HFFc6 (cell line): ENCODE results near the gene PLA2G3. TPM values are rescaled to one million over a fixed set of nuclear protein-coding genes. Genes with fewer than 3 reads are reported as not detected.
"Not testable (repeated sequence)": the region's sequence is repeated elsewhere in the genome, so short reads cannot be mapped to it uniquely, and the experiment has no call there.

ENCODE experiments used
- DNase-seq: peaks from one replicate; pipeline ENCODE4 v3.0.0-alpha.2; 2018
- H3K27ac Mint-ChIP-seq: 2 replicates; pipeline ENCODE4 v1.8.0; 2020; ENCODE audit warnings: mild to moderate bottlenecking, mixed read lengths
- H3K27me3 Mint-ChIP-seq: 2 replicates; pipeline ENCODE4 v1.8.0; 2021; ENCODE audit warnings: mild to moderate bottlenecking, moderate library complexity, mixed read lengths; ENCODE audit not compliant: insufficient read depth
- H3K36me3 Mint-ChIP-seq: 2 replicates; pipeline ENCODE4 v1.8.0; 2021; ENCODE audit warnings: low read depth, mixed read lengths
- H3K4me1 Mint-ChIP-seq: 2 replicates; pipeline ENCODE4 v1.8.0; 2020; ENCODE audit warnings: low read depth, mixed read lengths
- H3K4me3 Mint-ChIP-seq: 2 replicates; pipeline ENCODE4 v1.8.0; 2020; ENCODE audit warnings: mild to moderate bottlenecking, moderate library complexity, mixed read lengths
- H3K9me3 Mint-ChIP-seq: 2 replicates; pipeline ENCODE4 v1.8.0; 2020; ENCODE audit warnings: mild to moderate bottlenecking, mixed read lengths
- CTCF ChIP-seq: fragments of 200-600 bp; sonication (generic); IDR thresholded peaks from 2 replicates; pipeline ENCODE4 v1.5.0; 2021; ENCODE audit warnings: antibody characterized with exemption, mild to moderate bottlenecking
- total RNA-seq, 6 experiments: library from RNA; stranded (reverse); fragmentation: NEBNext Ultra II Directional; extraction: Animal tissue kit (Norgen Biotek cat#: 25700); gene quantifications; 2 replicates in 1 of 6; 3 replicates in 5 of 6; pipeline ENCODE4 v1.2.3, GENCODE V29; 2021

PLA2G3 gene
- total RNA-seq, 6 experiments from 2014 or later: 0.05 TPM; not detected in 5

DNA sequence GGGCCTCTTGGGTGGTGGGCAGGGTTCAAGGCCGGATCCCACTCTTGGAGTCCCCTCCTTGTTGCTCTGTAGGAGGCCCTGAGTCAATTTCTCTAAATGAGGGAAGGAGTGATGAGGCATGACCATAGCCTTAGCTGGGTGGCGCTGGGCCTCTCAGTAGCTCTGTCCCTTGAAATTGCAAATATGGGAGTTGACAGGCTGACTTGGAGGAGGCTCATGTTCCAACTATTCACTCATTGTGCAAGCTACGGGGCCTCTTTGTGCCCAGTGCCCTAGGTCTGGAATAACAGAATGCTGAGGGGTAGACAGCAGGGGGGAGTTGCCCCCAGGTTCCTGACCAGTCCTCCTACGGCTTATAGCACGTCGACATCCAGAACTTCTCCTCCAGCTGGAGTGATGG lies 40.9 kb downstream of the PLA2G3 start:
- Mint-ChIP-seq H3K36me3 (peaks cover 27% of the 10 kb centered on the region), H3K9me3 (no peaks in the 10 kb centered on the region), H3K27me3 (peaks cover 21% of the 10 kb centered on the region), H3K4me1 (peaks cover 34% of the 10 kb centered on the region), H3K4me3 (no peak overlapping the region), H3K27ac (peak overlapping the region; percentile 75)
- no peak for TF ChIP-seq CTCF
- DNase-seq: peak; percentile 47

- Mint-ChIP-seq H3K4me1 (peaks cover 33% of the 10 kb centered on the region), H3K4me3 (no peak overlapping the region), H3K36me3 (peaks cover 31% of the 10 kb centered on the region), H3K27me3 (peaks cover 16% of the 10 kb centered on the region), H3K9me3 (no peaks in the 10 kb centered on the region), H3K27ac (0 out of 2 replicates have a peak overlapping the region, but pooled peaks have one; percentile 16)
- DNase-seq: no peak
- no peak for TF ChIP-seq CTCF
Measured at GRCh38 chr22:31098632-31099110, 41.6 kb downstream of the PLA2G3 start.

DNA sequence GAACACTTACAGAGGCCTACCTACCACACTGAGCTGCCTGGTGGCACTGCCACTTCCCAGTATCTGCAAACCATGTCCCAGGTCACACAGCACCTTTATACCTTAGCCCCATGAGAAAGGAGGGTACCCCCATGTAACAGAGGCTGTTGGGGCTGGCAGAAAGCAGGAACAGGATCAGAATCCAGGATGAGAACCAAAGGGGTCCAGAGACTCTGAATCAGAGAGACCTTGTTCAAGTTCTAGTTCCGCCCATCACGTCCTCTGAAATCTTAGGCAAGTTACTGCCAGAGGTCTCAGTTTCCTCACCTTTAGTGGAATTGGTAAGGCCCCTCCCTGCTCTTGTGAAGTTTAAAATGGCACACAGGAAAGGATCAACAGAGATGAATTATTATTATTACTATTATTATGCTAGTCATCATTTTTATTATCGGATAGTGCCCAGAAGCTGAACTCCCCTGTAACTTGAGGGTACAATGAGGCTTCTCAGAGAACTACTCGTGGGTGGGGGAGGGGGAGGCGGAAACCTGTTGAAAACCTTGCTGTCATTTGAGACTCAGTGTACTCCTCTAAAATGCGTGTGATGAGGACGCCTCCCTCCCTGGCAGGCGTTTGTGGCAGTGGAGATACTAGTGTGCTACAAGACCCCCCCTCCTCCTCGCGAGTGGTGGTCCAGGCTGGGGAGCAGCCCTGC lies 42.2 kb downstream of the PLA2G3 start:
- Mint-ChIP-seq H3K36me3 (peaks cover 31% of the 10 kb centered on the region), H3K27ac (peak overlapping the region; percentile 16; the same call in 1 of the 2 replicates), H3K27me3 (peaks cover 15% of the 10 kb centered on the region), H3K4me1 (peaks cover 28% of the 10 kb centered on the region), H3K9me3 (no peaks in the 10 kb centered on the region), H3K4me3 (no peak overlapping the region)
- no peak for DNase-seq
- no peak for TF ChIP-seq CTCF

DNA sequence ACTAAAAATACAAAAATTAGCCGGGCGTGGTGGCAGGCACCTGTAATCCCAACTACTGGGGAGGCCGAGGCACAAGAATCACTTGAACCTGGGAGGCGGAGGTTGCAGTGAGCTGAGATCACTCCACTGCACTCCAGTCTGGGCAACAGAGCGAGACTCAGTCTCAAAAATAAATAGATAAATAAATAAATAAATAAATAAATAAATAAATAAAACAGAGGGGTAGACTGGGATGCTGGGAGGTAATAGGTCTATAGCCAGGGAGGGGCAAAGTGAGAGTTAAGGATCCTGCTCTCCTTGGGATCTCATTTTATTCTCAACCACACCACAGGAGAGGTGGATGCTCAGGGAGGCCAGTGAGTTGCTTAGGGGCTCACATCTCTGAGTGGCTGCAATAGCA lies 42.8 kb downstream of the PLA2G3 start:
- H3K27ac Mint-ChIP-seq, H3K9me3 Mint-ChIP-seq, DNase-seq, H3K4me3 Mint-ChIP-seq: not testable (repeated sequence)
- peaks cover 22% of the 10 kb centered on the region for H3K4me1 Mint-ChIP-seq
- peaks cover 27% of the 10 kb centered on the region for H3K36me3 Mint-ChIP-seq
- peaks cover 10% of the 10 kb centered on the region for H3K27me3 Mint-ChIP-seq

GRCh38 chr22:31096657-31097279 lies 43.5 kb downstream of the PLA2G3 start:
- Mint-ChIP-seq H3K9me3 (no peaks in the 10 kb centered on the region), H3K27ac (peak overlapping the region; percentile 42), H3K36me3 (peaks cover 27% of the 10 kb centered on the region), H3K27me3 (peaks cover 12% of the 10 kb centered on the region), H3K4me3 (no peak overlapping the region), H3K4me1 (peaks cover 14% of the 10 kb centered on the region)
- TF ChIP-seq CTCF: no peak
- no peak for DNase-seq

DNA sequence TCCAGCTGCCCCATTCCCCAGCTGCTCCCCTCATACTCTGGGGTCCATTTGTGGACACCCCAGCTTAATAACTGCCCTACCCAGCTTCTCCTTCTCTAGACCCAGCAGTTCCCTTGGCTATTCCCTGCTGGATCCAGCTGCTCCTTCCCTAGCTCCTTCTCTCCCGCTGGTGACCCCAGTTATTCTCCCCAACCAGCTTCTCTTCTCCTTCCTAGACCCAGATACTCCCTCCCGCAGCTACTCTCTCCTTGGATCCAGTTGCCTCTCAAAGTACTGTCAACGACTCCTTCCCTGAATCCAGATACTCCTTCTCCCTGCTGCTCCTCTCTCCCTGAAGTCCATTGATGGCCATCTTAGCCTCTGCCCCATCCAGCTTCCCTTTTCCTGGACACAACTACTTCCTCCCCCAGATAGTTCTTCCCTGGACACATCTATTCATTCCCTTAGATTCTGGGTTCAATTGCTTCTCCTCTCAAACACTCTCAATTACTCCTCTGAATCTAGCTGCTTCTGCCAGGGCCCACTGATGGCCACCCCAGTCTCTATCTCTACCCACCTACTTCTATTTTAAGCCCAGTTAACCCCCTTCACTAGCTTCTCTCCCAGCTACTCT lies 44.6 kb downstream of the PLA2G3 start:
- TF ChIP-seq CTCF: no peak
- H3K27me3 Mint-ChIP-seq: peaks cover 6% of the 10 kb centered on the region
- H3K4me1 Mint-ChIP-seq: peaks cover 5% of the 10 kb centered on the region; the same call in 1 of the 2 replicates
- DNase-seq: no peak
- H3K36me3 Mint-ChIP-seq: peaks cover 23% of the 10 kb centered on the region
- peak overlapping the region; percentile 8; the same call in 1 of the 2 replicates for H3K27ac Mint-ChIP-seq
- H3K9me3 Mint-ChIP-seq: no peaks in the 10 kb centered on the region
- H3K4me3 Mint-ChIP-seq: no peak overlapping the region
